AG04450 (cell line): ENCODE data around the gene PCP4. TPM values are rescaled to one million over a fixed set of nuclear protein-coding genes. Genes with fewer than 3 reads are reported as not detected.
"Not testable (repeated sequence)": the region's sequence is repeated elsewhere in the genome, so short reads cannot be mapped to it uniquely, and the experiment has no call there.

Experiments used
- CTCF ChIA-PET: fragments of 300-600, 350-600 bp; formaldehyde crosslinking; extraction: SDS; loops from one replicate; lab custom pipeline; 2022; ENCODE audit warnings: antibody characterized with exemption, inconsistent platforms; lab: Charles Lee
- POLR2A ChIA-PET: fragments of 350-600 bp; formaldehyde crosslinking; extraction: SDS; loops from one replicate; lab custom pipeline; 2021; ENCODE audit warnings: antibody characterized with exemption, inconsistent platforms; lab: Yijun Ruan, JAX
- DNase-seq: peaks from one replicate; pipeline ENCODE4 v3.0.0-alpha.2; 2011; ENCODE audit warnings: low read depth, low spot score
- H3K27ac ChIP-seq: one replicate; pipeline ENCODE4 v1.5.1; 2012; ENCODE audit warnings: low read depth, low read length, control low read depth
- H3K27me3 ChIP-seq: one replicate; pipeline ENCODE4 v1.6.0; 2012; ENCODE audit warnings: low read length; ENCODE audit not compliant: control insufficient read depth, insufficient read depth
- H3K4me3 ChIP-seq: 2 replicates; pipeline ENCODE4 v1.5.1; 2011; ENCODE audit warnings: mild to moderate bottlenecking, low read depth, low read length, control low read depth
- H3K9me3 ChIP-seq: 2 replicates; pipeline ENCODE4 v1.5.1; 2012; ENCODE audit warnings: low read length; ENCODE audit not compliant: control insufficient read depth, insufficient read depth
- CTCF ChIP-seq: IDR thresholded peaks from 2 replicates; pipeline ENCODE4 v1.5.1; 2011; ENCODE audit warnings: low read depth, low read length, control low read depth, inconsistent platforms
- polyA plus RNA-seq: library from polyadenylated mRNA; depleted of rRNA; stranded (reverse); fragments of >200 nt; gene quantifications from 2 replicates; pipeline ENCODE4 v1.2.3, GENCODE V29; 2011

Gene PCP4
- polyA plus RNA-seq, 1 experiment = not detected

GRCh38 chr21:39888848-39889247, 21.6 kb downstream of the PCP4 start:
- POLR2A ChIA-PET = no interaction called here
- H3K4me3 ChIP-seq = no peak overlapping the region
- H3K27ac ChIP-seq = no peak overlapping the region
- H3K27me3 ChIP-seq = no peaks in the 10 kb centered on the region
- TF ChIP-seq CTCF = no peak
- H3K9me3 ChIP-seq = peaks cover 28% of the 10 kb centered on the region
- CTCF ChIA-PET = no interaction called here
- DNase-seq = no peak

- ChIA-PET CTCF (no interaction called here), POLR2A (no interaction called here)
- Histone ChIP-seq H3K4me3 (no peak overlapping the region), H3K9me3 (peaks cover 23% of the 10 kb centered on the region), H3K27me3 (no peaks in the 10 kb centered on the region), H3K27ac (no peak overlapping the region)
- DNase-seq = no peak
- TF ChIP-seq CTCF = no peak
These were observed 23.9 kb downstream of the PCP4 start for GRCh38 chr21:39891111-39891510.

- CTCF ChIA-PET, POLR2A ChIA-PET: not testable (repeated sequence)
These were observed 24.6 kb downstream of the PCP4 start for GRCh38 chr21:39891863-39892262.

GRCh38 chr21:39900491-39900890, 33.3 kb downstream of the PCP4 start:
- DNase-seq = no peak
- Histone ChIP-seq H3K9me3 (peaks cover 18% of the 10 kb centered on the region), H3K4me3 (no peak overlapping the region), H3K27ac (no peak overlapping the region), H3K27me3 (no peaks in the 10 kb centered on the region)
- ChIA-PET POLR2A (no interaction called here), CTCF (no interaction called here)
- no peak for TF ChIP-seq CTCF

More at GRCh38 chr21:39891863-39892262, 24.6 kb downstream of the PCP4 start:
- not testable (repeated sequence) for DNase-seq, H3K4me3 ChIP-seq, H3K27me3 ChIP-seq, H3K27ac ChIP-seq
- H3K9me3 ChIP-seq = peaks cover 25% of the 10 kb centered on the region

GRCh38 chr21:39900911-39901310, 33.7 kb downstream of the PCP4 start:
- POLR2A ChIA-PET = no interaction called here
- CTCF ChIA-PET = no interaction called here
- TF ChIP-seq CTCF = no peak

GRCh38 chr21:39902986-39903385, 35.7 kb downstream of the PCP4 start:
- Histone ChIP-seq H3K27me3 (no peaks in the 10 kb centered on the region), H3K27ac (no peak overlapping the region), H3K9me3 (peaks cover 17% of the 10 kb centered on the region), H3K4me3 (no peak overlapping the region)
- TF ChIP-seq CTCF = no peak
- POLR2A ChIA-PET = no interaction called here
- CTCF ChIA-PET = no interaction called here
- DNase-seq = no peak

More at GRCh38 chr21:39900911-39901310, 33.7 kb downstream of the PCP4 start:
- Histone ChIP-seq H3K4me3 (no peak overlapping the region), H3K27me3 (no peaks in the 10 kb centered on the region), H3K27ac (no peak overlapping the region), H3K9me3 (peaks cover 16% of the 10 kb centered on the region)
- no peak for DNase-seq
